Limb (tissue), 2 donors: ENCODE measurements around the gene MRTFA.
"Not testable (repeated sequence)": the region's sequence is repeated elsewhere in the genome, so short reads cannot be mapped to it uniquely, and the experiment has no call there.

Experiments used
- DNase-seq, 2 donors: peaks; one replicate each; pipeline ENCODE4 v3.0.0-alpha.2; 2016; ENCODE audit errors: extremely low spot score in 2 of 2

MRTFA gene

GRCh38 chr22:40560551-40560950 lies 76.0 kb downstream of the MRTFA start:
- no peak for DNase-seq

GRCh38 chr22:40557972-40558371 lies 78.5 kb downstream of the MRTFA start:
- DNase-seq, result no peak

GRCh38 chr22:40556641-40557040 lies 79.9 kb downstream of the MRTFA start:
- DNase-seq, result no peak

- DNase-seq, result not testable (repeated sequence)
Observed at GRCh38 chr22:40554023-40554422, 82.5 kb downstream of the MRTFA start.

- no peak for DNase-seq
Observed at GRCh38 chr22:40553014-40553554, 83.4 kb downstream of the MRTFA start.

- no peak for DNase-seq
Observed at GRCh38 chr22:40552070-40552469, 84.4 kb downstream of the MRTFA start.

- no peak for DNase-seq
Observed at GRCh38 chr22:40547729-40548143, 88.8 kb downstream of the MRTFA start.

- no peak for DNase-seq
Observed at GRCh38 chr22:40544758-40545157, 91.8 kb downstream of the MRTFA start.

- DNase-seq, result no peak
Observed at GRCh38 chr22:40542821-40543540, 93.5 kb downstream of the MRTFA start.

GRCh38 chr22:40541300-40541699 lies 95.2 kb downstream of the MRTFA start:
- no peak for DNase-seq

- DNase-seq, result no peak
Observed at GRCh38 chr22:40540265-40540664, 96.3 kb downstream of the MRTFA start.

- not testable (repeated sequence) for DNase-seq
Observed at GRCh38 chr22:40536149-40536548, 100.4 kb downstream of the MRTFA start.

- no peak for DNase-seq
Observed at GRCh38 chr22:40535642-40536041, 100.9 kb downstream of the MRTFA start.

GRCh38 chr22:40535189-40535512 lies 101.4 kb downstream of the MRTFA start:
- DNase-seq, result no peak

- DNase-seq, result no peak
Observed at GRCh38 chr22:40534379-40535188, 101.9 kb downstream of the MRTFA start.

- DNase-seq, result no peak
Observed at GRCh38 chr22:40533712-40534378, 102.7 kb downstream of the MRTFA start.

GRCh38 chr22:40531951-40532900 lies 104.3 kb downstream of the MRTFA start:
- DNase-seq, result no peak

GRCh38 chr22:40530391-40530790 lies 106.1 kb downstream of the MRTFA start:
- DNase-seq, result not testable (repeated sequence)

- no peak for DNase-seq
Observed at GRCh38 chr22:40529821-40530220, 106.7 kb downstream of the MRTFA start.

GRCh38 chr22:40526960-40527359 lies 109.6 kb downstream of the MRTFA start:
- no peak for DNase-seq
